WTC11 (cell line): ENCODE measurements around the gene BMP6. TPM values are rescaled to one million over a fixed set of nuclear protein-coding genes. Genes with fewer than 3 reads are reported as not detected.

Experiments used
- ATAC-seq: fragments of 200-7000 bp; cut with Tn5 transposase; 2 replicates; pipeline ENCODE4 v1.10.0; 2021; ENCODE audit warnings: mild to moderate bottlenecking, moderate library complexity
- CTCF ChIA-PET: fragments of 300-600 bp; sonication (Branson Sonifier 250); formaldehyde crosslinking; loops from one replicate; lab custom pipeline; 2021; ENCODE audit warnings: antibody characterized with exemption; lab: Charles Lee
- POLR2A ChIA-PET: fragments of 350-600 bp; sonication (Branson Sonifier 250); formaldehyde crosslinking; loops from one replicate; lab custom pipeline; 2021; ENCODE audit warnings: antibody characterized with exemption; lab: Charles Lee
- DNase-seq: peaks from one replicate; pipeline ENCODE4 v3.0.0; 2021; ENCODE audit warnings: low spot score
- H3K27ac Mint-ChIP-seq: 2 replicates; pipeline ENCODE4 v1.8.0; 2021; ENCODE audit warnings: mixed read lengths
- H3K27me3 Mint-ChIP-seq: 2 replicates; pipeline ENCODE4 v1.8.0; 2021; ENCODE audit warnings: low read depth, mild to moderate bottlenecking, moderate library complexity, mixed read lengths
- H3K36me3 Mint-ChIP-seq: 2 replicates; pipeline ENCODE4 v1.8.0; 2021; ENCODE audit warnings: mixed read lengths
- H3K4me1 Mint-ChIP-seq: 2 replicates; pipeline ENCODE4 v1.8.0; 2022; ENCODE audit warnings: mixed read lengths
- H3K4me3 Mint-ChIP-seq: 2 replicates; pipeline ENCODE4 v1.8.0; 2021; ENCODE audit warnings: mild to moderate bottlenecking, moderate library complexity, mixed read lengths
- H3K9me3 Mint-ChIP-seq: 2 replicates; pipeline ENCODE4 v1.8.0; 2021; ENCODE audit warnings: mixed read lengths
- ATF1 ChIP-seq: sonication (generic); formaldehyde crosslinking; IDR thresholded peaks from 2 replicates; pipeline ENCODE4 v1.8.1; 2023; ENCODE audit warnings: mild to moderate bottlenecking, moderate library complexity, missing genetic modification reagents
- CREB1 ChIP-seq: sonication (generic); formaldehyde crosslinking; IDR thresholded peaks from 2 replicates; pipeline ENCODE4 v1.8.0; 2023; ENCODE audit warnings: mild to moderate bottlenecking, missing genetic modification reagents
- ESRRA ChIP-seq: sonication (generic); formaldehyde crosslinking; IDR thresholded peaks from 2 replicates; pipeline ENCODE4 v1.8.1; 2022; ENCODE audit warnings: mild to moderate bottlenecking, missing genetic modification reagents, borderline replicate concordance
- FOXP1 ChIP-seq: sonication (generic); formaldehyde crosslinking; IDR thresholded peaks from 2 replicates; pipeline ENCODE4 v1.8.0; 2022; ENCODE audit warnings: missing genetic modification reagents, mild to moderate bottlenecking, moderate library complexity, borderline replicate concordance
- HMGA2 ChIP-seq: fragments of 250-450 bp; sonication (Bioruptor Pico); IDR thresholded peaks from 2 replicates; pipeline ENCODE4 v1.4.0; 2021; ENCODE audit warnings: mild to moderate bottlenecking, moderate library complexity
- NFATC4 ChIP-seq: fragments of 250-450 bp; sonication (Bioruptor Pico); IDR thresholded peaks from 2 replicates; pipeline ENCODE4 v1.9.0; 2021; ENCODE audit warnings: mild to moderate bottlenecking
- NFYB ChIP-seq: sonication (generic); formaldehyde crosslinking; conservative IDR thresholded peaks from 2 replicates; pipeline ENCODE4 v1.8.0; 2022; ENCODE audit warnings: low read depth, missing genetic modification reagents
- NR3C1 ChIP-seq: sonication (generic); formaldehyde crosslinking; conservative IDR thresholded peaks from 2 replicates; pipeline ENCODE4 v1.8.1; 2023; ENCODE audit warnings: low read depth, mild to moderate bottlenecking, missing genetic modification reagents
- SMAD4 ChIP-seq: sonication (generic); formaldehyde crosslinking; IDR thresholded peaks from 2 replicates; pipeline ENCODE4 v1.8.0; 2022; ENCODE audit warnings: mild to moderate bottlenecking, missing genetic modification reagents
- TEAD4 ChIP-seq: sonication (generic); formaldehyde crosslinking; IDR thresholded peaks from 2 replicates; pipeline ENCODE4 v1.8.0; 2022; ENCODE audit warnings: mild to moderate bottlenecking, missing genetic modification reagents
- ZNF232 ChIP-seq: sonication (generic); formaldehyde crosslinking; IDR thresholded peaks from 2 replicates; pipeline ENCODE4 v1.8.0; 2022; ENCODE audit warnings: mild to moderate bottlenecking, missing genetic modification reagents
- ZNF263 ChIP-seq: sonication (generic); formaldehyde crosslinking; IDR thresholded peaks from 2 replicates; pipeline ENCODE4 v1.8.1; 2022; ENCODE audit warnings: low read depth, mild to moderate bottlenecking, moderate library complexity, missing genetic modification reagents
- total RNA-seq: library from RNA; stranded (reverse); gene quantifications from 3 replicates; pipeline ENCODE4 v1.2.3, GENCODE V29; 2021
- TF ChIP-seq, protein P1 (sequence below): sonication (generic); formaldehyde crosslinking; IDR thresholded peaks from 2 replicates; pipeline ENCODE4 v1.8.0; 2023; ENCODE audit warnings: mild to moderate bottlenecking, missing genetic modification reagents
- TF ChIP-seq, protein P2 (sequence below): fragments of 250-450 bp; sonication (Bioruptor Pico); IDR thresholded peaks from 2 replicates; pipeline ENCODE4 v1.9.0; 2021; ENCODE audit warnings: moderate library complexity, mild to moderate bottlenecking, inconsistent platforms, borderline replicate concordance
- TF ChIP-seq, protein P3 (sequence below): fragments of 250-450 bp; sonication (Bioruptor Pico); IDR thresholded peaks from 2 replicates; pipeline ENCODE4 v1.9.0; 2021; ENCODE audit warnings: mild to moderate bottlenecking
- TF ChIP-seq, protein P4 (sequence below): sonication (generic); formaldehyde crosslinking; IDR thresholded peaks from 2 replicates; pipeline ENCODE4 v1.8.1; 2023; ENCODE audit warnings: mild to moderate bottlenecking, missing genetic modification reagents, moderate library complexity
- TF ChIP-seq, protein P5 (sequence below): fragments of 250-450 bp; sonication (Bioruptor Pico); IDR thresholded peaks from 2 replicates; pipeline ENCODE4 v1.8.0; 2021; ENCODE audit warnings: mild to moderate bottlenecking
- TF ChIP-seq, protein P6 (sequence below): sonication (generic); formaldehyde crosslinking; IDR thresholded peaks from 2 replicates; pipeline ENCODE4 v1.8.0; 2022; ENCODE audit warnings: mild to moderate bottlenecking, missing genetic modification reagents
- TF ChIP-seq, protein P7 (sequence below): sonication (generic); formaldehyde crosslinking; conservative IDR thresholded peaks from 2 replicates; pipeline ENCODE4 v1.8.1; 2022; ENCODE audit warnings: mild to moderate bottlenecking, missing genetic modification reagents
- TF ChIP-seq, protein P8 (sequence below): sonication (generic); formaldehyde crosslinking; IDR thresholded peaks from 2 replicates; pipeline ENCODE4 v1.8.0; 2022; ENCODE audit warnings: mild to moderate bottlenecking, missing genetic modification reagents

BMP6 gene
- total RNA-seq, 1 experiment from 2014 or later: 1.0 TPM

DNA sequence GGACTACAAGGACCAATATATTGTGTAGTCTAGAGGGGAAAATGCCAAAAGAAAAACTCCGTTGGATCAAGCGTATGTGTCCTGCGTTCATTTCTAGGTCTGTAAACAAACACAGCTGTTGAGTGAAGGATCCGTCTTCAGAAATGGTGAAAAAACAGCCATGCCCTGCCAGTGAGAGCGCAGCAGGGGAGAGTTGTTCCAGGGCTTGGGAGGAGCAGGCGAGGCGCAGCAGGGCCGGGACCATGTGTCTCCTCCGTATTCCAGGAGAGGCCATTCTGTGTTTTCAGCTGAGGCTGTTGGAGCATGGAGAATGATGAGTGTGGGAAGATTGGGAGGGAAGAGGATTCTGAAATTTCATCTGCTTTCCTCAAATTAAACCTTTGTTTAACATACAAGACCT lies 38.0 kb downstream of the BMP6 start:
- DNase-seq: no peak
- H3K27me3 Mint-ChIP-seq: no peaks in the 10 kb centered on the region; the same call in 1 of the 2 replicates

DNA sequence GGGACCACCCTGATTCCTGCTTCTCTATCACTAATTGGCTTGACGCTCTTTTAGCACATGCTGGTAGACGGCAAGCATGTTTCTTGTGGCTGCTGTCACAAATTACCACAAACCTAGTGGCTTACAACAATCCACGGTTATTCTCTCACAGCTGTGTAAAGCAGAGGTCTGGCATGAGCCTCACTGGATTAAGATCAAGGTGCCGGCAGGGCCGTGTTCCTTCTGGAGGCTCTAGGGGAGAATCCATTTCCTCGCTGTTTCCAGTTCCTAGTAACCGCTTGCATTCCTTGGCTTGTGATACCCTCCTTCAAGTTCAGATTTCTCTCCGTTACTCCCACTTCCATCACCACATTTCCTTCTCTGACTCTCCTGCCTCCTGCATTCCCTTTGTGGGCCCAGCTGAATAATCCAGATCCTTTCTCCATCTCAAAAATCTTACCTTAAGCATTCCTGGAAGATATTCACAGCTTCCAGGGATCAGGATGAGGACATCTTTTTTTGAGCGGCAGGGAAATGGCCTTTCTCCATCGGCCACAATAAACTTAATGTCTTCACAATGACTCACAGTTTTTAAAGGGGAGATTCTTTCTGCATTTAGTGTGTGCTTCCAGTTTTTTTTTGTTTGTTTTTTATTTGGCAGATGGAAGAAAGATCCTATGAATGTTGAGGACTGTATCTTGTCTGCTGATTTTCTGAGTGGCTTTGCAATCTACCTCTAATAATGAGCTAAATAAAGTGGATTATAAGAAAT lies 39.9 kb downstream of the BMP6 start:
- H3K4me1 Mint-ChIP-seq: peaks cover 35% of the 10 kb centered on the region
- H3K27me3 Mint-ChIP-seq: no peaks in the 10 kb centered on the region; the same call in 1 of the 2 replicates
- H3K27ac Mint-ChIP-seq: no peak overlapping the region
- DNase-seq (no peak), ATAC-seq (no peak)
- peaks cover 12% of the 10 kb centered on the region for H3K9me3 Mint-ChIP-seq
- ChIA-PET POLR2A (no interaction called here), CTCF (no interaction called here)
- H3K4me3 Mint-ChIP-seq: no peak overlapping the region
- no peak for TF ChIP-seq ZNF232 (CRISPR knock-in tag)
- TF ChIP-seq CREB1 (CRISPR knock-in tag): no peak
- TF ChIP-seq, protein P1, sequence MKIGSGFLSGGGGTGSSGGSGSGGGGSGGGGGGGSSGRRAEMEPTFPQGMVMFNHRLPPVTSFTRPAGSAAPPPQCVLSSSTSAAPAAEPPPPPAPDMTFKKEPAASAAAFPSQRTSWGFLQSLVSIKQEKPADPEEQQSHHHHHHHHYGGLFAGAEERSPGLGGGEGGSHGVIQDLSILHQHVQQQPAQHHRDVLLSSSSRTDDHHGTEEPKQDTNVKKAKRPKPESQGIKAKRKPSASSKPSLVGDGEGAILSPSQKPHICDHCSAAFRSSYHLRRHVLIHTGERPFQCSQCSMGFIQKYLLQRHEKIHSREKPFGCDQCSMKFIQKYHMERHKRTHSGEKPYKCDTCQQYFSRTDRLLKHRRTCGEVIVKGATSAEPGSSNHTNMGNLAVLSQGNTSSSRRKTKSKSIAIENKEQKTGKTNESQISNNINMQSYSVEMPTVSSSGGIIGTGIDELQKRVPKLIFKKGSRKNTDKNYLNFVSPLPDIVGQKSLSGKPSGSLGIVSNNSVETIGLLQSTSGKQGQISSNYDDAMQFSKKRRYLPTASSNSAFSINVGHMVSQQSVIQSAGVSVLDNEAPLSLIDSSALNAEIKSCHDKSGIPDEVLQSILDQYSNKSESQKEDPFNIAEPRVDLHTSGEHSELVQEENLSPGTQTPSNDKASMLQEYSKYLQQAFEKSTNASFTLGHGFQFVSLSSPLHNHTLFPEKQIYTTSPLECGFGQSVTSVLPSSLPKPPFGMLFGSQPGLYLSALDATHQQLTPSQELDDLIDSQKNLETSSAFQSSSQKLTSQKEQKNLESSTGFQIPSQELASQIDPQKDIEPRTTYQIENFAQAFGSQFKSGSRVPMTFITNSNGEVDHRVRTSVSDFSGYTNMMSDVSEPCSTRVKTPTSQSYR: no peak
- no peak for TF ChIP-seq NFYB (CRISPR knock-in tag)
- H3K36me3 Mint-ChIP-seq: peaks cover 4% of the 10 kb centered on the region; the same call in 1 of the 2 replicates

More for the DNA sequence above, 38.0 kb downstream of the BMP6 start:
- Mint-ChIP-seq H3K9me3 (peaks cover 12% of the 10 kb centered on the region), H3K27ac (no peak overlapping the region), H3K36me3 (peaks cover 4% of the 10 kb centered on the region; the same call in 1 of the 2 replicates), H3K4me1 (peaks cover 17% of the 10 kb centered on the region), H3K4me3 (no peak overlapping the region)
- POLR2A ChIA-PET: no interaction called here
- CTCF ChIA-PET: no interaction called here
- TF ChIP-seq ZNF263 (CRISPR knock-in tag): no peak
- no peak for TF ChIP-seq TEAD4 (CRISPR knock-in tag)
- TF ChIP-seq FOXP1 (CRISPR knock-in tag): no peak
- no peak for TF ChIP-seq ZNF232 (CRISPR knock-in tag)
- ATAC-seq: no peak

DNA sequence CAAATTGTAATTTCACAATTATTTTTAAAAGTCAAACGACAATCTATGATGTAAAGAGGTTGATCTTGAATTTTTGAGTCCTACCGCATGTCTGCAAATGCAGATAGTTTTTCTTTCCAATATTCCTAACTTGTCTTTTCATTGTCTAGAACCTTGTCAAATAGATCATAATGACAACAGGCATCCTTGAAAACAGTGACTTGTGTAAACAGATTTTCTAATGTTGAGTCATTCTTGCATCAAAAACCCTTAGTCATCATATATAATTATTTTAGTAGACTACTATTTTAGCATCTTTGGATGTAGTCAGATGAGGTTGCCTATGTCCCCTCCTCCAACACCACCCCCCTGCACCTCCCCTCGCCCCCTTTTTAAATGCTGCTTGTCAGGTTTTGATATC lies 43.8 kb downstream of the BMP6 start:
- POLR2A ChIA-PET: no interaction called here
- TF ChIP-seq SMAD4 (CRISPR knock-in tag): no peak

DNA sequence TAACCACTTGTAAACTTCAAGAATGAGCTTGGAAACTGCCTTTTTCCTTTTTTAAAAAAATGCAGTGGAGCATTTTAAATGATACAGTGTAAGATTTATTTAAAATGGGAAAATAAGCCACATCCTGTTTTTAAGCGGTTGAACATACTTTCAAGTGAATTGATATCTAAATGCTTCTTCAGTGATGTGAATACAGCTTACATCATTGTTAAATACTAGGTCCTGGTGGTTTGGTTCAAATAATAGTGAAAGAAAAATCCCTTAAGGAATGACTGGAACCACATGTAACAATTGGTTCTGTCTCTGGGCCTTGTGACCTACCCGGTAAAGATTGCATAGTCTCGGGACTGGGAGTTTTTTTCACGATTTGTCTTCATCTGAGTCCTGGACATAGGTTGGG lies 44.2 kb downstream of the BMP6 start:
- Mint-ChIP-seq H3K27me3 (no peaks in the 10 kb centered on the region; the same call in 1 of the 2 replicates), H3K36me3 (peaks cover 4% of the 10 kb centered on the region; the same call in 1 of the 2 replicates), H3K4me3 (peak overlapping the region; percentile 15; the same call in 1 of the 2 replicates), H3K4me1 (peaks cover 51% of the 10 kb centered on the region), H3K9me3 (peaks cover 11% of the 10 kb centered on the region), H3K27ac (no peak overlapping the region; the same call in 1 of the 2 replicates)
- ChIA-PET POLR2A (no interaction called here), CTCF (no interaction called here)
- ATAC-seq: no peak
- DNase-seq: no peak
- TF ChIP-seq ATF1 (CRISPR knock-in tag): no peak
- no peak for TF ChIP-seq FOXP1 (CRISPR knock-in tag)
- TF ChIP-seq, protein P2, sequence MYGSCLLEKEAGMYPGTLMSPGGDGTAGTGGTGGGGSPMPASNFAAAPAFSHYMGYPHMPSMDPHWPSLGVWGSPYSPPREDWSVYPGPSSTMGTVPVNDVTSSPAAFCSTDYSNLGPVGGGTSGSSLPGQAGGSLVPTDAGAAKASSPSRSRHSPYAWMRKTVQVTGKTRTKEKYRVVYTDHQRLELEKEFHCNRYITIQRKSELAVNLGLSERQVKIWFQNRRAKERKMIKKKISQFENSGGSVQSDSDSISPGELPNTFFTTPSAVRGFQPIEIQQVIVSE (CRISPR knock-in tag): no peak
- TF ChIP-seq ZNF263 (CRISPR knock-in tag): no peak
- TF ChIP-seq, protein P3, sequence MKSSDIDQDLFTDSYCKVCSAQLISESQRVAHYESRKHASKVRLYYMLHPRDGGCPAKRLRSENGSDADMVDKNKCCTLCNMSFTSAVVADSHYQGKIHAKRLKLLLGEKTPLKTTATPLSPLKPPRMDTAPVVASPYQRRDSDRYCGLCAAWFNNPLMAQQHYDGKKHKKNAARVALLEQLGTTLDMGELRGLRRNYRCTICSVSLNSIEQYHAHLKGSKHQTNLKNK (CRISPR knock-in tag): no peak
- TF ChIP-seq NFATC4 (CRISPR knock-in tag): no peak
- no peak for TF ChIP-seq ESRRA (CRISPR knock-in tag)
- TF ChIP-seq, protein P4, sequence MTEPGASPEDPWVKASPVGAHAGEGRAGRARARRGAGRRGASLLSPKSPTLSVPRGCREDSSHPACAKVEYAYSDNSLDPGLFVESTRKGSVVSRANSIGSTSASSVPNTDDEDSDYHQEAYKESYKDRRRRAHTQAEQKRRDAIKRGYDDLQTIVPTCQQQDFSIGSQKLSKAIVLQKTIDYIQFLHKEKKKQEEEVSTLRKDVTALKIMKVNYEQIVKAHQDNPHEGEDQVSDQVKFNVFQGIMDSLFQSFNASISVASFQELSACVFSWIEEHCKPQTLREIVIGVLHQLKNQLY: no peak
- TF ChIP-seq, protein P5, sequence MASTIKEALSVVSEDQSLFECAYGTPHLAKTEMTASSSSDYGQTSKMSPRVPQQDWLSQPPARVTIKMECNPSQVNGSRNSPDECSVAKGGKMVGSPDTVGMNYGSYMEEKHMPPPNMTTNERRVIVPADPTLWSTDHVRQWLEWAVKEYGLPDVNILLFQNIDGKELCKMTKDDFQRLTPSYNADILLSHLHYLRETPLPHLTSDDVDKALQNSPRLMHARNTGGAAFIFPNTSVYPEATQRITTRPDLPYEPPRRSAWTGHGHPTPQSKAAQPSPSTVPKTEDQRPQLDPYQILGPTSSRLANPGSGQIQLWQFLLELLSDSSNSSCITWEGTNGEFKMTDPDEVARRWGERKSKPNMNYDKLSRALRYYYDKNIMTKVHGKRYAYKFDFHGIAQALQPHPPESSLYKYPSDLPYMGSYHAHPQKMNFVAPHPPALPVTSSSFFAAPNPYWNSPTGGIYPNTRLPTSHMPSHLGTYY (CRISPR knock-in tag): no peak
- TF ChIP-seq, protein P6, sequence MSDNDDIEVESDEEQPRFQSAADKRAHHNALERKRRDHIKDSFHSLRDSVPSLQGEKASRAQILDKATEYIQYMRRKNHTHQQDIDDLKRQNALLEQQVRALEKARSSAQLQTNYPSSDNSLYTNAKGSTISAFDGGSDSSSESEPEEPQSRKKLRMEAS (CRISPR knock-in tag): no peak
- no peak for TF ChIP-seq HMGA2
- TF ChIP-seq, protein P7, sequence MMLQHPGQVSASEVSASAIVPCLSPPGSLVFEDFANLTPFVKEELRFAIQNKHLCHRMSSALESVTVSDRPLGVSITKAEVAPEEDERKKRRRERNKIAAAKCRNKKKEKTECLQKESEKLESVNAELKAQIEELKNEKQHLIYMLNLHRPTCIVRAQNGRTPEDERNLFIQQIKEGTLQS (CRISPR knock-in tag): no peak
- TF ChIP-seq, protein P8, sequence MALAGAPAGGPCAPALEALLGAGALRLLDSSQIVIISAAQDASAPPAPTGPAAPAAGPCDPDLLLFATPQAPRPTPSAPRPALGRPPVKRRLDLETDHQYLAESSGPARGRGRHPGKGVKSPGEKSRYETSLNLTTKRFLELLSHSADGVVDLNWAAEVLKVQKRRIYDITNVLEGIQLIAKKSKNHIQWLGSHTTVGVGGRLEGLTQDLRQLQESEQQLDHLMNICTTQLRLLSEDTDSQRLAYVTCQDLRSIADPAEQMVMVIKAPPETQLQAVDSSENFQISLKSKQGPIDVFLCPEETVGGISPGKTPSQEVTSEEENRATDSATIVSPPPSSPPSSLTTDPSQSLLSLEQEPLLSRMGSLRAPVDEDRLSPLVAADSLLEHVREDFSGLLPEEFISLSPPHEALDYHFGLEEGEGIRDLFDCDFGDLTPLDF (CRISPR knock-in tag): no peak
- TF ChIP-seq NR3C1 (CRISPR knock-in tag): no peak

More for the DNA sequence above, 43.8 kb downstream of the BMP6 start:
- H3K4me1 Mint-ChIP-seq: peaks cover 51% of the 10 kb centered on the region
- H3K27me3 Mint-ChIP-seq: no peaks in the 10 kb centered on the region; the same call in 1 of the 2 replicates
- no peak for ATAC-seq
- no peak for DNase-seq
- CTCF ChIA-PET: no interaction called here
- H3K36me3 Mint-ChIP-seq: peaks cover 4% of the 10 kb centered on the region; the same call in 1 of the 2 replicates
- no peak overlapping the region for H3K4me3 Mint-ChIP-seq
- H3K9me3 Mint-ChIP-seq: peaks cover 12% of the 10 kb centered on the region
- no peak overlapping the region for H3K27ac Mint-ChIP-seq
